MV-4-11 (cell line): Measurements from ENCODE around the gene ATP2A2.

Experiments
- DNase-seq: peaks from one replicate; lab custom pipeline; 2025; lab: John Stamatoyannopoulos, UW

ATP2A2 gene

GRCh38 chr12:110343736-110344555, 62.9 kb downstream of the ATP2A2 start:
- DNase-seq: no peak

DNA sequence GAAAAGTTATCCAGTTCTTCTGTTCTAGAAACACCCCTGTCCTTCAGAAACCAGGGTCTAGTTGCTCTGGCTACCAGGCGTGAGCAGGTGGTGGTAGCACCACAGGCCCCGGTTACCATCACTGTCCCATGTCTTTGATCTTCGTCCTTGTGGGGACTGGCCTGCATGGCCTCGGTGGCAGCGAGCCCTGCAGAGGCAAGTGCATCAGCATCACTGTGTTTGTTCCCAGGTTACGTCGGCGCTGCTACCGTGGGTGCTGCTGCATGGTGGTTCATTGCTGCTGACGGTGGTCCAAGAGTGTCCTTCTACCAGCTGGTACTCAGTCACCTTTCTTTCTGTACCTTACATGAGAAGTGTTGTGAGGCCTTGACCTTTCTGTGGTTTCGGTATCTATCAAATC, 63.6 kb downstream of the ATP2A2 start:
- DNase-seq: no peak

GRCh38 chr12:110345176-110345661, 64.2 kb downstream of the ATP2A2 start:
- DNase-seq: peak; percentile 47

DNA sequence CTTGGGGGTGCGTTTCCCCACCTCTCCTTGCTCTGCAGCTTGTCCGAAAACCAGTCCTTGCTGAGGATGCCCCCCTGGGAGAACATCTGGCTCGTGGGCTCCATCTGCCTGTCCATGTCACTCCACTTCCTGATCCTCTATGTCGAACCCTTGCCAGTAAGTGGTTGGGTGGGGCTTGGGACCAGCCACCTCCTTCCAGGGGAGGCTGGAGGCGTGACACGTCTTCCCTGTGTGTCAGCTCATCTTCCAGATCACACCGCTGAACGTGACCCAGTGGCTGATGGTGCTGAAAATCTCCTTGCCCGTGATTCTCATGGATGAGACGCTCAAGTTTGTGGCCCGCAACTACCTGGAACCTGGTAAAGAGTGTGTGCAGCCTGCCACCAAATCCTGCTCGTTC, 64.9 kb downstream of the ATP2A2 start:
- no peak for DNase-seq

DNA sequence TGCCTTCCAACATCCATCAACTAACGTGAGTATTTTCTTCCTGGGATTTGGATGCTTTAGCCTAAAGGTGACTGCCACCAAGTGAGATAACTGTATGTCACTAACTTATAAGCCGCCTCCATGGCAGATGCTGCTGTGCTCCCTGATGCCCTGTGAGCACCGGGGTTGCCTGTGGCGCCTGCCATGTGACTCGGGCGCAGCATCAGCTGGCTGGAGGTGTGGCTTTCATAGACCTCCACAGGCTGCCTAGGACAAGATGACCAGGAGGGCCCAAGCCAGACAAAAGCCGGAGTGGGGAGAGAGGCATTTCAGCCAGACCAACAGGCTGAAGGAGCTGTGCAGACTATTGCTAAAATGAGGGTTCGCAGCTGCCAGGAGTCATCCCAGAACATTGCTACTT, 66.7 kb downstream of the ATP2A2 start:
- DNase-seq: no peak

GRCh38 chr12:110348431-110349059, 67.5 kb downstream of the ATP2A2 start:
- no peak for DNase-seq

GRCh38 chr12:110349096-110349495, 68.0 kb downstream of the ATP2A2 start:
- DNase-seq: no peak

- DNase-seq: no peak
Measured at GRCh38 chr12:110349514-110350151, 68.6 kb downstream of the ATP2A2 start.

GRCh38 chr12:110351119-110351518, 70.1 kb downstream of the ATP2A2 start:
- no peak for DNase-seq

GRCh38 chr12:110352401-110352800, 71.4 kb downstream of the ATP2A2 start:
- DNase-seq: no peak

- no peak for DNase-seq
Measured at GRCh38 chr12:110353211-110353965, 72.3 kb downstream of the ATP2A2 start.

DNA sequence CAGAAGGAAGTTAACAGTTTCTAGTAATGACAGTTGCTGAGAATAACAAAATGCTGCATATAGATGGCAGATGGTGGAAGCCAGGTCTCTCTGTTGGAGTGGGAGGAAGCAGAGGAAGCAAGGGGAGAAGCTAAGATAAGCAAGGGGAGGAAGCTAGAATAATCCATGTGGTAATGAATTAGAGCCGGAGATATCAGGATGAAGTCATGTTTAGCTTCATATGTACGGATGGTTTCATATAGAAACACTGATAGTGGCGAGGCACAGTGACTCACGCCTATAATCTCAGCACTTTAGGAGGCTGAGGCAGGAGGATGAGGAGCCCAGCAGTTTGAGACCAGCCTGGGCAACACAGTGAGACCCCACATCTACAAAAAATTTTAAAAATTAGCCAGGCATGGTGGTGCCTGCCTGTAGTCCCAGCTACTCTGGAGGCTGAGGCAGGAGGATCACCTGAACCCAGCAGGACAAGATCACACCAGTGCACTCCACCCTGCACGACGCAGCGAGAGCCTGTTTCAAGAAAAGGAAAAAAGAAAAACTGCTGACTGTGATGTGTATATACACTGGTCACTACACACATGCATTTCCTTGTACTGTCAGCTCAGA, 73.2 kb downstream of the ATP2A2 start:
- DNase-seq: peak; percentile 68

DNA sequence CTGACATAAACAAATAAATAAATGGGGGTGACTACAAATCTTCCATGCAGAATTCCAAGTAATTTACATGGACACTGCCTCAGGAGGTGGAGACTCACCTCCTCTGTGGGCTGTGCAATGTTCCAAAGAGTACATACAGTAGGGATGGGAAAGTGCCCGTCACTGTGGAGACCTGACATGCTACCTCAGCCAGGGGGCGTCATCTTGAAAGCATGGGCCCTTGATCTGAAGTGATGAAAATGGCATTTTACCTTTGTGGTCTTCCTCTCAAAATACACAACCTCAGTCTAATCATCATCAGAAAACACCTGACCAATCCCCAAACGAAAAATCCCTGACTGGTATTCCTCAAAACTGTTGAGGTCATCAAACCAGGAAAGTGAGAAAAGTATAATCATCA, 74.0 kb downstream of the ATP2A2 start:
- no peak for DNase-seq

DNA sequence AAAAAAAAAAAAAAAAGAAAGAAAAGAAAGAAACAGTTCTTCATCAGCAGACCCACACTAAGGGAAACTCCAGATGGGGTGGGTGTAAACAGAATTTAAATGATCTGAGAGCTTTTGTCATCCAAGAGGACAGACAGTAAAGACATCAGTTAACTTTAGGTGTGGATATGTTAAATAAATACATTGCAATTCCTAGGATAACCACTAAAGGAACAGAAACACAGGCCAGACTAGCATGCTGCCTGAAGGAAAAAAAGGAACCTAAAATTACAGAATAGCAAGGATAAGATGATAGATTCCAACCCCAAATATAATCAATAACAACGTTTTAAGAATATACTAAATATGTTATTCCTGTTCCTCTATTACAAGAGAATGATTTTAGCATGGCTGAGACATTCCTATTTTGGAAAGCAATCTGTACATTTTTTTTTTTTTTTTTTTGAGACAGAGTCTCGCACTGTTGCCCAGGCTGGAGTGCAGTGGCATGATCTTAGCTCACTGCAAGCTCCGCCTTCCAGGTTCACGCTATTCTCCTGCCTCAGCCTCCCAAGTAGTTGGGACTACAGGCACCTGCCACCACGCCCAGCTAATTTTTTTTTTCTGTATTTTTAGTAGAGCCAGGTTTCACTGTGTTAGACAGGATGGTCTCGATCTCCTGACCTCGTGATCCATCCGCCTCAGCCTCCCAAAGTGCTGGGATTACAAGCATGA, 77.5 kb downstream of the ATP2A2 start:
- peak; percentile 45 for DNase-seq

GRCh38 chr12:110361216-110361615, 80.2 kb downstream of the ATP2A2 start:
- DNase-seq: no peak

GRCh38 chr12:110365489-110366320, 84.7 kb downstream of the ATP2A2 start:
- DNase-seq: no peak

DNA sequence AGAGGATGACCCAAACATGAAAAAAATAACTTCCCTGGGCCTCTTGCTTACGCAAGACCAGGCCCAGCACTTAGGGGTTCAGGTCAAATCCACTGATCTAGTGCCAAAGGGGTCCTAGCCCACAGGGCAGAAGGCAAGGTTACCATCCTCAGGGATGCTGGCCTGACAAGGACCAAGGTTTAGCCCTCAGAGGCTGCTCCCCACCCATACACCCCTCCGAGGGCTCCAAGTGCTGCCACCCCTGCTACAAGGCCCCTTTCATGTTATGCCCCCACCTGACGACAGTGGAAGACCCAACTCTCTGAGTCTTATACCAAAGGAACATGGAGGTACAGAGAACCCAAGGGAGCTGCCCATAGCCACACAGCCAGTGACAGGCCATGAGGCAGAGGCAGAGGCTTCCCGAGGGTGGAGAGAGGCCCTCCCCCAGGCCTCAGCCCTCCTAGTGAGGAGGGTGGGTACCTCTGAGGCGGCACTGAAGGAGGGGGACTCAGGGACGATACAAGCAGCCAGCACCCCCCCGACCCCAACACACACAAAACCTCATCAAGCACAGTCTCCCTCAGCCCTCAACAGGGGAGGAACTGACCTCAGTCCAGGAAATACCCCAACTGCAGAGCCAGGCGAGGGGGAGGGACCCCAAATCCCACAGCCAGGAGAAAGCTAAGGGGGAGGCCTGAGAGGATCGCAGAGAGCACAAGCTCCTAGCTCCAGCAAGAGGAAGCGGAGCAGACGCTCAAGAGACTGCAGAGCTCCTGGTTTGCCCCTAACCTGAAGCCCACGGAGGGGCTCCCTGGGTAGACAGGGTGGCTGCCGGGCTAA, 85.5 kb downstream of the ATP2A2 start:
- DNase-seq: no peak

DNA sequence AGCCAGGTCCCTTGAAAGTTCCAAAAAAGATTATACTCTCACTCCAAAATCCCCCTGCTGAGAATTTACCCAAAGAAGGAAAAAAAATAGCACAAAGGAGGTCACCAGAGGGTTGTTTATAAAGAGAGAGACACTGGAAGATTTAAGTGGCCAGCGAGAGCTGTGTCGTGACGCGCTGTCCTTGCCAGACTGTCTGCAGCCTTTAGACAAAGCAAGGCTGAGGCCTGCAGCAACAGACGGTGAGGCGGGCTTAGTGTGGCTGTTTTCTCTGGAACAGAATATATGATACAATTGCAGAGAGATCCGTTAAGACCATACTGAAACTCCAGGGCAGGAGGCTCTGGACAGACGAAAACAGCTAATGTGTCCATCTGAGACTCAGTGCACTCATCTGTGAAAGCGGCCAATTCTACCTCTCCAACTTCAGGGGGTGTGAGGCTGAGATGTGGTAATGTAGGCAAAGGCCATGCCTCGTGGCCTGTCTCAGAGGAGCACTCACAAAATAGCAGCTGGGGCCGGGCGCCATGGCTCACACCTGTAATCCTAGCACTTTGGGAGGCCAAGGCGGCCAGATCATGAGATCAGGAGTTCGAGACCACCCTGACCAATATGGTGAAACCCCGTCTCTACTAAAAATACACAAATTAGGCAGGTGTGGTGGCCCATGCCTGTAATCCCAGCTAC, 86.3 kb downstream of the ATP2A2 start:
- DNase-seq: no peak

DNA sequence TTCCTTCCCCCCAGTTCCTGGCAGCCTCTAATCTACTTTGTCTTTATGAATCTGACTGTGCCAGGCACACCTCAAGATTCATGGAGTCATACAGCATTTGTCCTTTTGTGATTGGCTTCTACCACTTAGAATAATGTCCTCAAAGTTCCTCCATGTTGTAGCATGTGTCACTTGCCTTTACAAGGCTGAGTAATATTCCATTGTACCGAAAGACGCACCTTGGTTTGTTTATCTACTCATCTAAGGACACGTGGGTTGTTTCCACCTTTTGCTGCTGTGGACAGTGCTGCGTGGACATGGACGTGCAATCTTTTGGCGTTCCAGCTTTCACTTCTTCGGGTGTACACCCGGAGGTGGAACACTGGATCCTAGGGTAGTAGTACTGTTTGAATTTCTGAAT, 88.9 kb downstream of the ATP2A2 start:
- no peak for DNase-seq
